ENCODE data around the gene KNDC1.

GRCh38 chr10:133215586-133215985 is 55.6 kb downstream of the KNDC1 start:
- TF ChIP-seq CTCF (IDR thresholded peaks at IDR 0.05; ENCODE audit: low read depth, low read length) (no peak), EZH2phosphoT487 (IDR thresholded peaks at IDR 0.05; ENCODE audit: low read depth) (no peak)
